Breast epithelium (tissue), 3 donors: ENCODE measurements around the gene GORASP2.

Experiments
- POLR2A ChIP-seq: fragments of 450-650 bp; IDR thresholded peaks from one replicate; pipeline ENCODE4 v1.6.1; 2016; ENCODE audit warnings: antibody characterized with exemption, mild to moderate bottlenecking, moderate library complexity
- POLR2AphosphoS5 ChIP-seq, 3 donors: sonication (generic); formaldehyde crosslinking; IDR thresholded peaks; one replicate each; pipeline ENCODE4 v1.6.1; 2017; ENCODE audit warnings: antibody characterized with exemption in 3 of 3
- TF ChIP-seq, protein P1 (sequence below), 3 donors: fragments of 450-650 bp; IDR thresholded peaks; one replicate each; pipeline ENCODE4 v1.5.1; 2016 to 2017; ENCODE audit warnings: antibody characterized with exemption in 3 of 3, mild to moderate bottlenecking in 3 of 3, moderate library complexity in 3 of 3

DNA sequence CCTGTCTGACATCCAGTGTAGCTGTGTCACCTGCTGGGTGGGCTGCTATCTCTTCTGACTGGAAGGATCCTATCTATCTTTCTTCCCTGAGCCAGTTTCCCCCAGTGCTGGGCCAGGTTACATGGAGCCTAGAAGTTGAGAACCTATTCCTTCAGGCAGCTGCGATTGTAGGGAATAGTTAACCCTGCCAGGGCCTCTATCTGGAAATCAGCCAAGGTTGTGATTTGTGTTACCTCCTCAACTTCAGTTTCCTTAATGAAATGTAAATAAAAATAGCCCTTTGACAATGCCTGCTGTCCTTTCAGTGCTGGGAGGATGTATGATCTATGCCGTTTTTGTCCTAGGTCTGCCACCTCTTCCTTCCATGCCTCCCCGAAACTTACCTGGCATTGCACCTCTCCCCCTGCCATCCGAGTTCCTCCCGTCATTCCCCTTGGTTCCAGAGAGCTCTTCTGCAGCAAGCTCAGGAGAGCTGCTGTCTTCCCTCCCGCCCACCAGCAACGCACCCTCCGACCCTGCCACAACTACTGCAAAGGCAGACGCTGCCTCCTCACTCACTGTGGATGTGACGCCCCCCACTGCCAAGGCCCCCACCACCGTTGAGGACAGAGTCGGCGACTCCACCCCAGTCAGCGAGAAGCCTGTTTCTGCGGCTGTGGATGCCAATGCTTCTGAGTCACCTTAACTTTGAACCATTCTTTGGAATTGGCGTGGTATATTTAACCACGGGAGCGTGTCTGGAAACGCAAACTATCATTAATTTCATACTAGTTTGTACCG lies 36.6 kb downstream of the GORASP2 start:
- no peak for TF ChIP-seq POLR2AphosphoS5 (IDR thresholded peaks at IDR 0.05)
- TF ChIP-seq, protein P1, sequence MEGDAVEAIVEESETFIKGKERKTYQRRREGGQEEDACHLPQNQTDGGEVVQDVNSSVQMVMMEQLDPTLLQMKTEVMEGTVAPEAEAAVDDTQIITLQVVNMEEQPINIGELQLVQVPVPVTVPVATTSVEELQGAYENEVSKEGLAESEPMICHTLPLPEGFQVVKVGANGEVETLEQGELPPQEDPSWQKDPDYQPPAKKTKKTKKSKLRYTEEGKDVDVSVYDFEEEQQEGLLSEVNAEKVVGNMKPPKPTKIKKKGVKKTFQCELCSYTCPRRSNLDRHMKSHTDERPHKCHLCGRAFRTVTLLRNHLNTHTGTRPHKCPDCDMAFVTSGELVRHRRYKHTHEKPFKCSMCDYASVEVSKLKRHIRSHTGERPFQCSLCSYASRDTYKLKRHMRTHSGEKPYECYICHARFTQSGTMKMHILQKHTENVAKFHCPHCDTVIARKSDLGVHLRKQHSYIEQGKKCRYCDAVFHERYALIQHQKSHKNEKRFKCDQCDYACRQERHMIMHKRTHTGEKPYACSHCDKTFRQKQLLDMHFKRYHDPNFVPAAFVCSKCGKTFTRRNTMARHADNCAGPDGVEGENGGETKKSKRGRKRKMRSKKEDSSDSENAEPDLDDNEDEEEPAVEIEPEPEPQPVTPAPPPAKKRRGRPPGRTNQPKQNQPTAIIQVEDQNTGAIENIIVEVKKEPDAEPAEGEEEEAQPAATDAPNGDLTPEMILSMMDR (IDR thresholded peaks at IDR 0.05), result no peak
- TF ChIP-seq POLR2A, result no peak
